ENCODE results near the gene TMEM38B.

Gene TMEM38B

GRCh38 chr9:105694190-105694847, at the start of gene TMEM38B:
Gene TMEM38B, plus strand, starts transcription at chr9:105694541. Its CDS starts 120 bp downstream, at chr9:105694661.
- DNase-seq: peak; percentile 76

- no peak for DNase-seq
These were observed 47.3 kb upstream of the TMEM38B start for GRCh38 chr9:105646879-105647594.

- no peak for DNase-seq
These were observed 46.6 kb upstream of the TMEM38B start for GRCh38 chr9:105647595-105648349.

- DNase-seq: no peak
These were observed 42.5 kb upstream of the TMEM38B start for GRCh38 chr9:105651806-105652205.

GRCh38 chr9:105656131-105656921, 38.0 kb upstream of the TMEM38B start:
- no peak for DNase-seq

GRCh38 chr9:105658351-105658750, 36.0 kb upstream of the TMEM38B start:
- no peak for DNase-seq

- DNase-seq: no peak
These were observed 33.3 kb upstream of the TMEM38B start for GRCh38 chr9:105661011-105661410.

- no peak for DNase-seq
These were observed 31.9 kb upstream of the TMEM38B start, which contains the start of gene TAL2 for GRCh38 chr9:105662184-105663104. Gene TAL2, plus strand, starts transcription at chr9:105662457. Its CDS starts 40 bp downstream, at chr9:105662497.

- no peak for DNase-seq
These were observed 30.4 kb upstream of the TMEM38B start for GRCh38 chr9:105663914-105664313.

- DNase-seq: no peak
These were observed 26.5 kb upstream of the TMEM38B start for GRCh38 chr9:105667867-105668266.

GRCh38 chr9:105670315-105670714, 24.0 kb upstream of the TMEM38B start:
- DNase-seq: no peak

GRCh38 chr9:105670775-105671174, 23.6 kb upstream of the TMEM38B start:
- no peak for DNase-seq

- no peak for DNase-seq
These were observed 21.6 kb upstream of the TMEM38B start for GRCh38 chr9:105672711-105673234.

- DNase-seq: no peak
These were observed 20.4 kb upstream of the TMEM38B start for GRCh38 chr9:105673850-105674387.

GRCh38 chr9:105676351-105676923, 17.9 kb upstream of the TMEM38B start:
- DNase-seq: no peak

GRCh38 chr9:105678163-105678562, 16.2 kb upstream of the TMEM38B start:
- DNase-seq: no peak

GRCh38 chr9:105678781-105679180, 15.6 kb upstream of the TMEM38B start:
- no peak for DNase-seq

GRCh38 chr9:105679257-105680022, 14.9 kb upstream of the TMEM38B start:
- DNase-seq: no peak

- DNase-seq: no peak
These were observed 13.0 kb upstream of the TMEM38B start for GRCh38 chr9:105681313-105681712.

- DNase-seq: no peak
These were observed 12.6 kb upstream of the TMEM38B start for GRCh38 chr9:105681724-105682123.

All from CD4-positive, alpha-beta T cell treated with Interleukin-21 for 1 hour (primary cell).